ENCODE data around the gene AP1G2. TPM values are rescaled to one million over a fixed set of nuclear protein-coding genes. Genes with fewer than 3 reads are reported as not detected.
"Not testable (repeated sequence)": the region's sequence is repeated elsewhere in the genome, so short reads cannot be mapped to it uniquely, and the experiment has no call there.

Gene AP1G2
- total RNA-seq, 3 donors from 2014 or later: 30.9 to 172 (median 149) TPM

DNA sequence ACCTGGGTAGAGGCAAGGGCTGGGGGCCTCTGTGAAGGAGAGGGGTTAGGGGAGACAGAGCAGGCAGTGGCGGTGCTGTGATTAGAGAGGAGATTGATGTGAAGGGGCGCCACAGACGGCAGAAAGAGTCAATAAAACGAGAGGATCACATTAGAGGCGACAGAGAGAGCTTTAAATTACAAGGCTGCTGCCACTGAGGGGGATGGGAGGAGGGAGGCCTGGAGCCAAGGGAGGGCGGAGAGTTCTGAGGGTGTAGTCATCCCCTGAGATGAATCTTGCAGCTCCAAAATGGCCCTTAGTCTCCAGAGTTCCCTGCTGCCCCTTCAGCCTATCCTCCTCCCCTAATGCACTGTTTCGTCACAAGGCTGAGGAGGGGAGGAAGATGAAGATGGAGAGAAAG is 28.8 kb downstream of the AP1G2 start:
- Histone ChIP-seq H3K27ac (no peak overlapping the region), H3K4me1 (no peaks in the 10 kb centered on the region), H3K27me3 (no peaks in the 10 kb centered on the region), H3K9me3 (no peaks in the 10 kb centered on the region), H3K4me3 (no peak overlapping the region), H3K36me3 (no peaks in the 10 kb centered on the region)
- no peak for TF ChIP-seq CTCF (IDR thresholded peaks at IDR 0.05)
- no peak for TF ChIP-seq POLR2AphosphoS5 (IDR thresholded peaks at IDR 0.05)
- TF ChIP-seq POLR2A (IDR thresholded peaks at IDR 0.05): no peak
- intact Hi-C loops (cut with DNase I; ENCODE audit: low total_unique reads): no loop called here
- no peak for DNase-seq (ENCODE audit: low spot score in 2 of 2)

DNA sequence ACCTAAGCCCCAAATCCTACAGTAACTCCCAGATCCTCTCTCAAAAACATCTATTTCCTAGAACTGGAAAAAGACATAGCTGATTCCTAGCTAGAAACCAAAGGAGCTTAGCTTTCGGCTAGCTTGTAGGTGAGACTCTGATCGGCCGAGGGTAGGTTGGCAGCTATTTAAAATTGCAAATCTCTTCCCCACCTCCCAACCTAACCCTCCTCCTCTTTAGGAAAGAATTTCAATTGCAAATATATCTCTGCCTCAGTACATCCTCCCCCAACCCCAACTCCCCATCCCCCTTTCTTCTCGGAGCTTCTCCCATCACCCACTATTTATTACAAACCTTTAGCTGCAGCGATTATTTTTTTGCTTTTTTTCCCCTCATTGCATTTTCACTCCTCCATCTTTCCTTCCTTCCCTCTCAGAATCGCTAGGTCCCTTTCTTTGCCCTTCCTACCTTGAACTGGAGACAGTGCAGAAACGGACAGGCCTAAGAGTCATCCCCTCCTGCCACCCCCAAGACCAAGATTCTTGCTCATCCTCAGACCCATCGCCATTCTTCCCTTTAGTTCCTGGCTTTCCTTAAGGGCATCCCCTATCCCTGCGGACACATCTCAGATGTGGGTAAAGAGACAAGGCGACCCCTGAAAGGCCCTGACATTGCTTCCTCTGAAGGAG is 29.4 kb downstream of the AP1G2 start:
- H3K4me3 ChIP-seq: no peak overlapping the region
- no peak overlapping the region for H3K27ac ChIP-seq
- H3K27me3 ChIP-seq: no peaks in the 10 kb centered on the region
- no peaks in the 10 kb centered on the region for H3K4me1 ChIP-seq
- no peaks in the 10 kb centered on the region for H3K36me3 ChIP-seq
- TF ChIP-seq POLR2A (IDR thresholded peaks at IDR 0.05) (no peak), CTCF (IDR thresholded peaks at IDR 0.05) (no peak), POLR2AphosphoS5 (IDR thresholded peaks at IDR 0.05) (no peak)
- no peaks in the 10 kb centered on the region for H3K9me3 ChIP-seq
- intact Hi-C loops (cut with DNase I; ENCODE audit: low total_unique reads): no loop called here
- DNase-seq (ENCODE audit: low spot score in 2 of 2): no peak

DNA sequence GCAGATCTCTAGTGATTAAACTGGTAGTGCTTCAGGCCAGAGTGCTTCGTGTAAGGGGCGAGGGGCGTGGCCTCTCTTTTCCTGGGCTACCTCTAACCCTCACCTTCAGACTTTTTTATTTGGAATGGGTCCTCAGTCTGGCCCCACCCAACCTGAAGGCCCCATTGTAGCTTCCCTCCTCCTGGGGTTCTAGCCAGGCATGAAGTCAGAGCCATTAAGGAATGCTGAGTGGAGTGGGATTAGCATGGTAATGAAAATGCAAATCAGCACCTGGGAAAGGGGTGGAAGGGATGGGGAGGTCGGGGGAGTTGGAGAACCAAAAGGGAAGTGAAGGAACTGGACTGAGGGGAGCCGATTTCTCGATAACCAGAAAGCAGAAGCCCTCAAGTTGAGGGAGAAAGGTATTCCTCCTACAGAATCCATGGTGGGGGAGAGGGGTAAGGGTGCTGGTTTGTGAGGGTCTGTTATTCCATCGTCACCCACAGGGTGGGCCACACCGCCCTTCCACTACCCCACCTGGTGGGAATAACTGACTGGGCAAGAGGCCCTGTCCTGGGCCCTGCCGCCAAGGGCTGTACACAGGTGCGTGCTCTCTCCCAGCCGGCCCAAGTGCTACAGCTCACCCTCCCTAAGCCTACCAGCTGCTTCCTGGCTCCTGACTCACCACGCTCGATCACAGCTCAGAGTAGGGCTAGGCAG is 30.1 kb downstream of the AP1G2 start:
- intact Hi-C loops (cut with DNase I; ENCODE audit: low total_unique reads): no loop called here
- no peaks in the 10 kb centered on the region for H3K9me3 ChIP-seq
- H3K27ac ChIP-seq: no peak overlapping the region
- no peak for DNase-seq (ENCODE audit: low spot score in 2 of 2)
- H3K36me3 ChIP-seq: no peaks in the 10 kb centered on the region
- no peaks in the 10 kb centered on the region for H3K27me3 ChIP-seq
- H3K4me3 ChIP-seq: no peak overlapping the region
- TF ChIP-seq POLR2AphosphoS5 (IDR thresholded peaks at IDR 0.05) (no peak), CTCF (IDR thresholded peaks at IDR 0.05) (no peak), POLR2A (IDR thresholded peaks at IDR 0.05) (no peak)
- no peaks in the 10 kb centered on the region for H3K4me1 ChIP-seq

- DNase-seq (ENCODE audit: low spot score in 2 of 2); H3K4me1 ChIP-seq; intact Hi-C loops (cut with DNase I; ENCODE audit: low total_unique reads); H3K27me3 ChIP-seq; H3K9me3 ChIP-seq; H3K36me3 ChIP-seq; H3K4me3 ChIP-seq; H3K27ac ChIP-seq: not testable (repeated sequence)
Observed at GRCh38 chr14:23536906-23537305, 30.7 kb downstream of the AP1G2 start.

- no peaks in the 10 kb centered on the region for H3K27me3 ChIP-seq
- no peaks in the 10 kb centered on the region for H3K9me3 ChIP-seq
- TF ChIP-seq POLR2A (IDR thresholded peaks at IDR 0.05) (no peak), CTCF (IDR thresholded peaks at IDR 0.05) (no peak), POLR2AphosphoS5 (IDR thresholded peaks at IDR 0.05) (no peak)
- no peaks in the 10 kb centered on the region for H3K4me1 ChIP-seq
- intact Hi-C loops (cut with DNase I; ENCODE audit: low total_unique reads): no loop called here
- no peak overlapping the region for H3K4me3 ChIP-seq
- H3K36me3 ChIP-seq: no peaks in the 10 kb centered on the region
- DNase-seq (ENCODE audit: low spot score in 2 of 2): no peak
- H3K27ac ChIP-seq: no peak overlapping the region
Observed at GRCh38 chr14:23536494-23536893, 31.1 kb downstream of the AP1G2 start.
